Uterus (tissue), 2 donors: ENCODE results near the gene HTR4.

Experiments used
- POLR2A ChIP-seq, 2 donors: fragments of 450-650 bp; IDR thresholded peaks; one replicate each; pipeline ENCODE4 v1.6.1; 2016; ENCODE audit warnings: antibody characterized with exemption in 2 of 2, mild to moderate bottlenecking in 1 of 2, moderate library complexity in 1 of 2
- TF ChIP-seq, protein P1 (sequence below), 4 experiments: fragments of 200-600 bp in 2 of 4; fragments of 450-650 bp in 2 of 4; sonication (generic) in 2 of 4; IDR thresholded peaks; one replicate each; pipeline ENCODE4 v1.5.1; 2016 to 2019; ENCODE audit warnings: antibody characterized with exemption in 4 of 4, mild to moderate bottlenecking in 2 of 4, moderate library complexity in 1 of 4

DNA sequence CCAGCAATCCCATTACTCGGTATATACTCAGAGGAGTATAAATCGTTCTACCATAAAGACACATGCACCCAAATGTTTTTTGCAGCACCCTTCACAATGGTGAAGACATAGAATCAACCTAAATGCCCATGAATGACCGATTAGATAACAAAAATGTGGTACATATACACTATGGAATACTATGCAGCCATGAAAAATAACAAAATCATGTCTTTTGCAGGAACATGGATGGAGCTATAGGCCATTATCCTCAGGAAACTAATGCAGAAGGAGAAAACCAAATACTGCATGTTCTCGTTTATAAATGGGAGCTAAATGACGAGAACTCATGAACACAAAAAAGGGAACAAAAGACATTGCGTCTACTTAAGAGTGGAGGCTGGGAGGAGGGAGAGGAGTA, 114.5 kb downstream of the HTR4 start:
- TF ChIP-seq, protein P1, sequence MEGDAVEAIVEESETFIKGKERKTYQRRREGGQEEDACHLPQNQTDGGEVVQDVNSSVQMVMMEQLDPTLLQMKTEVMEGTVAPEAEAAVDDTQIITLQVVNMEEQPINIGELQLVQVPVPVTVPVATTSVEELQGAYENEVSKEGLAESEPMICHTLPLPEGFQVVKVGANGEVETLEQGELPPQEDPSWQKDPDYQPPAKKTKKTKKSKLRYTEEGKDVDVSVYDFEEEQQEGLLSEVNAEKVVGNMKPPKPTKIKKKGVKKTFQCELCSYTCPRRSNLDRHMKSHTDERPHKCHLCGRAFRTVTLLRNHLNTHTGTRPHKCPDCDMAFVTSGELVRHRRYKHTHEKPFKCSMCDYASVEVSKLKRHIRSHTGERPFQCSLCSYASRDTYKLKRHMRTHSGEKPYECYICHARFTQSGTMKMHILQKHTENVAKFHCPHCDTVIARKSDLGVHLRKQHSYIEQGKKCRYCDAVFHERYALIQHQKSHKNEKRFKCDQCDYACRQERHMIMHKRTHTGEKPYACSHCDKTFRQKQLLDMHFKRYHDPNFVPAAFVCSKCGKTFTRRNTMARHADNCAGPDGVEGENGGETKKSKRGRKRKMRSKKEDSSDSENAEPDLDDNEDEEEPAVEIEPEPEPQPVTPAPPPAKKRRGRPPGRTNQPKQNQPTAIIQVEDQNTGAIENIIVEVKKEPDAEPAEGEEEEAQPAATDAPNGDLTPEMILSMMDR (IDR thresholded peaks at IDR 0.05): no peak
- no peak for TF ChIP-seq POLR2A (IDR thresholded peaks at IDR 0.05)
